Prostate gland (tissue), 2 donors: ENCODE data around the gene CD58.

ENCODE experiments used
- POLR2A ChIP-seq: fragments of 450-650 bp; IDR thresholded peaks from one replicate; pipeline ENCODE4 v1.6.1; 2016; ENCODE audit warnings: antibody characterized with exemption, mild to moderate bottlenecking
- POLR2AphosphoS5 ChIP-seq: sonication (generic); formaldehyde crosslinking; IDR thresholded peaks from one replicate; pipeline ENCODE4 v1.6.1; 2017; ENCODE audit warnings: antibody characterized with exemption
- TF ChIP-seq, protein P1 (sequence below), 4 experiments: fragments of 200-600 bp in 2 of 4; fragments of 450-650 bp in 2 of 4; sonication (generic) in 2 of 4; IDR thresholded peaks; 1 replicate in 3 of 4; 2 replicates in 1 of 4; pipeline ENCODE4 v1.5.1; 2016 to 2019; ENCODE audit warnings: antibody characterized with exemption in 4 of 4, mild to moderate bottlenecking in 2 of 4, moderate library complexity in 2 of 4

DNA sequence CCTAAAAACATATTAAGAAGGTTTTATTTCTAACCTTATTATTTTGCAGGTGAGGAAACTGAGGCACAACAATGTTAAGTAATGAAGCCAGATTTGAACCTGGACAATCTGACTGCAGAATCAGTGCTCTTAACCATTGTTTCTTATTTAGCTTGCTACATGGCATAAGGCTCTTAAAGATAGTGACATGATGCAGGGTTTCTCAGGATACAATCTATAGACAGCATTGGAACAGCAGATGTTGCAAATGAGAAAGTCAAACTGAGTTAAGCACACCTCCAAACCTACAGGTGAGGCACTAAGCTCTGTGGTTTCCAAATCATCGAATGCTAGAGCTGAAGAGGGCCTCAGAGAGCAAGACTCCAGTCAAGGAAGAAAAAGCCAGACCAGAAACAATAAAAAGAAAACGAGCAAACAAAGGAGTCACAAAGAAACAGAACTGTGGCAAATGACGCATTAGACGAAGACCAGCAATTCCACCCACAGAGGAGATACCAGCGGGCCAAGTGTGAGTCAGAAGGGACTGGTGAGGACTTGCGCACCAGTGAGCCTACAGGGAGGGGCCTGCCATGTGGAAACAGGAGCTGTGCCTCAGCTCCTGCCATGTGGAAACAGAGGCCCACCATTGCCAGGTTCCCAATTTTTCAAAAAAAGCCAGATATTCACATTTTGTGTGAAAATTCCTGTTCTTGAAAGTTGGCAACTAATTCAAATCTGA is 14.4 kb downstream of the CD58 start:
- TF ChIP-seq, protein P1, sequence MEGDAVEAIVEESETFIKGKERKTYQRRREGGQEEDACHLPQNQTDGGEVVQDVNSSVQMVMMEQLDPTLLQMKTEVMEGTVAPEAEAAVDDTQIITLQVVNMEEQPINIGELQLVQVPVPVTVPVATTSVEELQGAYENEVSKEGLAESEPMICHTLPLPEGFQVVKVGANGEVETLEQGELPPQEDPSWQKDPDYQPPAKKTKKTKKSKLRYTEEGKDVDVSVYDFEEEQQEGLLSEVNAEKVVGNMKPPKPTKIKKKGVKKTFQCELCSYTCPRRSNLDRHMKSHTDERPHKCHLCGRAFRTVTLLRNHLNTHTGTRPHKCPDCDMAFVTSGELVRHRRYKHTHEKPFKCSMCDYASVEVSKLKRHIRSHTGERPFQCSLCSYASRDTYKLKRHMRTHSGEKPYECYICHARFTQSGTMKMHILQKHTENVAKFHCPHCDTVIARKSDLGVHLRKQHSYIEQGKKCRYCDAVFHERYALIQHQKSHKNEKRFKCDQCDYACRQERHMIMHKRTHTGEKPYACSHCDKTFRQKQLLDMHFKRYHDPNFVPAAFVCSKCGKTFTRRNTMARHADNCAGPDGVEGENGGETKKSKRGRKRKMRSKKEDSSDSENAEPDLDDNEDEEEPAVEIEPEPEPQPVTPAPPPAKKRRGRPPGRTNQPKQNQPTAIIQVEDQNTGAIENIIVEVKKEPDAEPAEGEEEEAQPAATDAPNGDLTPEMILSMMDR (IDR thresholded peaks at IDR 0.05) = no peak
- no peak for TF ChIP-seq POLR2A
- peak; percentile 71 for TF ChIP-seq POLR2AphosphoS5
